DND-41 (cell line): ENCODE measurements around the gene ANKLE2.

Experiments
- ATAC-seq: fragments of 200-7000 bp; cut with Tn5 transposase; 3 replicates; pipeline ENCODE4 v1.9.1; 2021; ENCODE audit warnings: low read depth; ENCODE audit not compliant: insufficient read depth
- DNase-seq: peaks from one replicate; pipeline ENCODE4 v3.0.0-alpha.2; 2020
- H2AFZ ChIP-seq: 2 replicates; pipeline ENCODE4 v1.6.0; 2012; ENCODE audit warnings: low read depth, low read length
- H3K27ac ChIP-seq: 2 replicates; pipeline ENCODE4 v1.5.1; 2012; ENCODE audit warnings: low read length, inconsistent platforms
- H3K27me3 ChIP-seq: fragments of 200-600 bp; sonication (generic); 2 replicates; pipeline ENCODE4 v1.6.0; 2012; ENCODE audit warnings: low read length, mild to moderate bottlenecking, inconsistent platforms; ENCODE audit not compliant: insufficient read depth, poor library complexity
- H3K36me3 ChIP-seq: 2 replicates; pipeline ENCODE4 v1.5.1; 2012; ENCODE audit warnings: low read length, inconsistent platforms; ENCODE audit not compliant: insufficient read depth
- H3K4me1 ChIP-seq: 2 replicates; pipeline ENCODE4 v1.5.1; 2012; ENCODE audit warnings: mild to moderate bottlenecking, low read length; ENCODE audit not compliant: insufficient read depth
- H3K4me2 ChIP-seq: 2 replicates; pipeline ENCODE4 v1.6.0; 2012; ENCODE audit warnings: mild to moderate bottlenecking, moderate library complexity, low read length, inconsistent platforms; ENCODE audit not compliant: insufficient read depth
- H3K4me3 ChIP-seq, 2 experiments: fragments of 200-600 bp in 1 of 2; shearing (Covaris generic) in 1 of 2; 2 replicates each; pipeline ENCODE4 v1.5.1; 2012 to 2016; ENCODE audit warnings: inconsistent platforms in 2 of 2, low read length in 2 of 2, mild to moderate bottlenecking in 2 of 2, low read depth in 1 of 2, moderate library complexity in 1 of 2
- H3K79me2 ChIP-seq: 2 replicates; pipeline ENCODE4 v1.6.0; 2012; ENCODE audit warnings: low read length, inconsistent platforms; ENCODE audit not compliant: insufficient read depth
- H3K9ac ChIP-seq: 2 replicates; pipeline ENCODE4 v1.6.0; 2012; ENCODE audit warnings: low read depth, mild to moderate bottlenecking, inconsistent platforms, low read length, moderate library complexity
- H3K9me3 ChIP-seq: 2 replicates; pipeline ENCODE4 v1.5.1; 2012; ENCODE audit warnings: low read length, moderate library complexity, mild to moderate bottlenecking, inconsistent platforms; ENCODE audit not compliant: insufficient read depth, severe bottlenecking
- H4K20me1 ChIP-seq: 2 replicates; pipeline ENCODE4 v1.6.0; 2012; ENCODE audit warnings: low read length; ENCODE audit not compliant: insufficient read depth
- CTCF ChIP-seq: IDR thresholded peaks from 2 replicates; pipeline ENCODE4 v1.5.1; 2012; ENCODE audit warnings: borderline replicate concordance, low read length, moderate library complexity, mild to moderate bottlenecking; ENCODE audit not compliant: poor library complexity, severe bottlenecking; ENCODE audit errors: extremely low read depth
- EZH2 ChIP-seq: IDR thresholded peaks from 3 replicates; pipeline ENCODE4 v1.6.1; 2012; ENCODE audit warnings: borderline replicate concordance, low read depth, mild to moderate bottlenecking, moderate library complexity, low read length, inconsistent platforms; ENCODE audit not compliant: severe bottlenecking

ANKLE2 gene

GRCh38 chr12:132787877-132788276, 26.2 kb upstream of the ANKLE2 start:
- Histone ChIP-seq H3K27me3 (no peaks in the 10 kb centered on the region), H3K79me2 (no peaks in the 10 kb centered on the region), H3K9me3 (no peaks in the 10 kb centered on the region), H2AFZ (no peak overlapping the region), H3K4me3 (no peak overlapping the region), H3K9ac (no peak overlapping the region), H3K27ac (no peak overlapping the region), H3K4me2 (no peak overlapping the region), H4K20me1 (peaks cover 11% of the 10 kb centered on the region), H3K4me1 (no peaks in the 10 kb centered on the region), H3K36me3 (peaks cover 77% of the 10 kb centered on the region)
- TF ChIP-seq EZH2 (no peak), CTCF (no peak)
- no peak for ATAC-seq
- DNase-seq: no peak

DNA sequence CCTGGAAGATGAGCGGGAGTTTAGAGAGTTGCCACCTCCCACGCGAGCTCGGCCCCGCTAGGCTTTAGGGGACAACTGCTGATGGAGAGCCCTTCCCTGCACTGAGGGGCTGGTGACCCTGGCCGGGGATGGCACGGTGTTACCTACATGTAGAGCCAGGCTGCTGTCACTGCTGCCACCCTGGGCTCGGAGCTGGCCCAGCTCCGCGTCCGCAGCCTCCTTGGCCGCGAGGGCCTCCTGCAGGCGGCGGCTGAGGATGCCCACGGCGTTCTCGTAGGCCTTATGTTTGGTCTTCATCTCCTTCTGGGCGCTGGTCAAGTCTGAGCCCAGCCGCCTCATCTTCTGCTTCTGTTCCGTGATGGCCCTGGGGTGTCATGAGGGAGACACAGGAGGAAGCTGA, 24.6 kb upstream of the ANKLE2 start:
- no peaks in the 10 kb centered on the region for H3K27me3 ChIP-seq
- no peaks in the 10 kb centered on the region for H3K4me1 ChIP-seq
- H3K9me3 ChIP-seq: no peaks in the 10 kb centered on the region
- peaks cover 7% of the 10 kb centered on the region for H4K20me1 ChIP-seq
- TF ChIP-seq EZH2: no peak
- no peak for TF ChIP-seq CTCF
- no peaks in the 10 kb centered on the region for H3K79me2 ChIP-seq
- H3K36me3 ChIP-seq: peaks cover 78% of the 10 kb centered on the region
- H2AFZ ChIP-seq: no peak overlapping the region
- no peak for DNase-seq
- no peak overlapping the region for H3K4me3 ChIP-seq
- ATAC-seq: no peak
- no peak overlapping the region for H3K4me2 ChIP-seq
- H3K9ac ChIP-seq: no peak overlapping the region
- no peak overlapping the region for H3K27ac ChIP-seq

GRCh38 chr12:132784580-132784979, 22.9 kb upstream of the ANKLE2 start:
- no peak overlapping the region for H3K27ac ChIP-seq
- ATAC-seq (no peak), DNase-seq (no peak)
- TF ChIP-seq EZH2: no peak
- no peak for TF ChIP-seq CTCF
- H4K20me1 ChIP-seq: peaks cover 5% of the 10 kb centered on the region; the same call in 1 of the 2 replicates
- H3K4me3 ChIP-seq: no peak overlapping the region
- no peaks in the 10 kb centered on the region for H3K79me2 ChIP-seq
- H2AFZ ChIP-seq: no peak overlapping the region
- H3K4me1 ChIP-seq: no peaks in the 10 kb centered on the region
- peaks cover 83% of the 10 kb centered on the region for H3K36me3 ChIP-seq
- H3K4me2 ChIP-seq: no peak overlapping the region
- no peaks in the 10 kb centered on the region for H3K27me3 ChIP-seq
- H3K9ac ChIP-seq: no peak overlapping the region
- H3K9me3 ChIP-seq: no peaks in the 10 kb centered on the region

- ATAC-seq: no peak
- no peaks in the 10 kb centered on the region for H3K9me3 ChIP-seq
- no peaks in the 10 kb centered on the region for H3K4me1 ChIP-seq
- peaks cover 5% of the 10 kb centered on the region; the same call in 1 of the 2 replicates for H4K20me1 ChIP-seq
- H3K27me3 ChIP-seq: no peaks in the 10 kb centered on the region
- H2AFZ ChIP-seq: no peak overlapping the region
- no peak overlapping the region for H3K4me2 ChIP-seq
- H3K4me3 ChIP-seq: no peak overlapping the region
- H3K79me2 ChIP-seq: no peaks in the 10 kb centered on the region
- DNase-seq: no peak
- no peak overlapping the region for H3K9ac ChIP-seq
- no peak for TF ChIP-seq CTCF
- TF ChIP-seq EZH2: no peak
- no peak overlapping the region for H3K27ac ChIP-seq
- peaks cover 81% of the 10 kb centered on the region for H3K36me3 ChIP-seq
Measured at GRCh38 chr12:132783917-132784531, 22.4 kb upstream of the ANKLE2 start.
